Measurements from ENCODE around the gene CFAP74. TPM values are rescaled to one million over a fixed set of nuclear protein-coding genes. Genes with fewer than 3 reads are reported as not detected.

Gene CFAP74
- total and polyA plus RNA-seq, 2 of the 13 experiments (the other 11 are each of a cell fraction or from before 2014, with no cell fraction given), result 0.27 to 0.62 TPM

GRCh38 chr1:1911350-1912041, 92.1 kb downstream of the CFAP74 start:
- Histone ChIP-seq H3K36me3 (replicated peaks in 1 of 2; ENCODE audit: control insufficient read depth in 1 of 2, insufficient read depth in 2 of 2, low read length in 2 of 2) (no peaks in the 10 kb centered on the region), H3K9me3 (ENCODE audit: low read length) (no peaks in the 10 kb centered on the region), H3K4me3 (replicated peaks in 1 of 3; ENCODE audit: insufficient read depth in 1 of 3, low read depth in 2 of 3, low read length in 3 of 3) (no peak overlapping the region), H4K20me1 (ENCODE audit: insufficient read depth, low read length) (no peaks in the 10 kb centered on the region), H3K4me1 (ENCODE audit: insufficient read depth, low read length) (peaks cover 54% of the 10 kb centered on the region), H3K4me2 (ENCODE audit: low read depth, low read length) (no peak overlapping the region), H3K79me2 (ENCODE audit: insufficient read depth, low read length) (no peaks in the 10 kb centered on the region), H3K9ac (ENCODE audit: insufficient read depth, low read depth, low read length) (no peak overlapping the region), H3K27me3 (ENCODE audit: control insufficient read depth in 1 of 2, insufficient read depth in 2 of 2, low read length in 2 of 2) (peaks cover 5 to 34% of the 10 kb centered on the region in 2 experiments), H2AFZ (ENCODE audit: low read length) (no peak overlapping the region), H3K27ac (ENCODE audit: extremely low read length, insufficient read depth, low read length) (no peak overlapping the region)
- FAIRE-seq, result no peak
- TF ChIP-seq CTCF (CRISPR knock-in tag; IDR thresholded peaks at IDR 0.05) (0 out of 2 replicates have a peak, but pooled peaks have one; percentile 14), PBX2 (CRISPR knock-in tag; IDR thresholded peaks at IDR 0.05) (no peak)
- no TSS peak for BruUV-seq (replicated peaks)
- WGBS (ENCODE audit: low lambda C conversion rate), result 67% methylated on average over 10 of the region's 13 CpGs
- intact Hi-C loops (cut with micrococcal nuclease; ENCODE audit: unreplicated experiment), result no loop called here
- no peak for ATAC-seq
- CTCF ChIA-PET (ENCODE audit: low intra/inter-chr PET ratio, low total read pairs), result no interaction called here
- POLR2A ChIA-PET, result no interaction called here
- in situ Hi-C loops (cut with HindIII; ENCODE audit: extremely low pct_ligation_motif_present, low pct_unique_long_range_greater_than_20kb), result no loop called here
- no peak for DNase-seq (ENCODE audit: low spot score)

GRCh38 chr1:1910651-1911331, 92.8 kb downstream of the CFAP74 start:
- WGBS (ENCODE audit: low lambda C conversion rate), result 48% methylated on average over 9 of the region's 22 CpGs
- in situ Hi-C loops (cut with HindIII; ENCODE audit: extremely low pct_ligation_motif_present, low pct_unique_long_range_greater_than_20kb), result no loop called here
- no peak for FAIRE-seq
- TF ChIP-seq ZBTB3 (CRISPR knock-in tag; IDR thresholded peaks at IDR 0.05; ENCODE audit: borderline replicate concordance, low read depth) (no peak), ZNF280B (CRISPR knock-in tag; IDR thresholded peaks at IDR 0.05; ENCODE audit: borderline replicate concordance) (no peak), HDAC1 (CRISPR knock-in tag; IDR thresholded peaks at IDR 0.05) (no peak), ZHX1 (CRISPR knock-in tag; IDR thresholded peaks at IDR 0.05; ENCODE audit: low read depth) (no peak), ZFP62 (CRISPR knock-in tag; IDR thresholded peaks at IDR 0.05) (no peak), SNRNP70 (IDR thresholded peaks at IDR 0.05; ENCODE audit: low read depth, low read length) (no peak)

More at GRCh38 chr1:1910651-1911331, 92.8 kb downstream of the CFAP74 start:
- no peaks in the 10 kb centered on the region for H3K36me3 ChIP-seq (replicated peaks in 1 of 2; ENCODE audit: control insufficient read depth in 1 of 2, insufficient read depth in 2 of 2, low read length in 2 of 2)
- H3K4me3 ChIP-seq (replicated peaks in 1 of 3; ENCODE audit: insufficient read depth in 1 of 3, low read depth in 2 of 3, low read length in 3 of 3), result no peak overlapping the region; a peak in 1 of 6 replicates
- ChIA-PET POLR2A (interaction anchor here (2.2 to 2.7 kb wide), 2 partner anchors 13 to 30 kb away, joined by 7 to 13 read pairs; no protein-coding TSS in a partner anchor), CTCF (ENCODE audit: low intra/inter-chr PET ratio, low total read pairs) (no interaction called here)
- H3K9me3 ChIP-seq (ENCODE audit: low read length), result no peaks in the 10 kb centered on the region
- H4K20me1 ChIP-seq (ENCODE audit: insufficient read depth, low read length), result no peaks in the 10 kb centered on the region
- BruUV-seq (replicated peaks), result no TSS peak
- no peak overlapping the region for H3K9ac ChIP-seq (ENCODE audit: insufficient read depth, low read depth, low read length)
- peaks cover 5 to 34% of the 10 kb centered on the region in 2 experiments for H3K27me3 ChIP-seq (ENCODE audit: control insufficient read depth in 1 of 2, insufficient read depth in 2 of 2, low read length in 2 of 2)
- no peak overlapping the region for H2AFZ ChIP-seq (ENCODE audit: low read length)
- no peaks in the 10 kb centered on the region for H3K79me2 ChIP-seq (ENCODE audit: insufficient read depth, low read length)
- H3K4me2 ChIP-seq (ENCODE audit: low read depth, low read length), result 0 out of 2 replicates have a peak overlapping the region, but pooled peaks have one; percentile 70
- peaks cover 61% of the 10 kb centered on the region for H3K4me1 ChIP-seq (ENCODE audit: insufficient read depth, low read length)
- no peak for ATAC-seq
- no peak overlapping the region for H3K27ac ChIP-seq (ENCODE audit: extremely low read length, insufficient read depth, low read length)
- DNase-seq (ENCODE audit: low spot score), result no peak
- intact Hi-C loops (cut with micrococcal nuclease; ENCODE audit: unreplicated experiment), result no loop called here

Data from HepG2 (cell line).